Peyer's patch (tissue), 4 donors: Measurements from ENCODE around the gene RASD1.

ENCODE experiments used
- CTCF ChIP-seq, 6 experiments: fragments of 450-650 bp in 4 of 6; fragments of 200-600 bp in 2 of 6; sonication (generic) in 1 of 6; IDR thresholded peaks; one replicate each; pipeline ENCODE4 v1.5.1; 2017 to 2019; ENCODE audit warnings: antibody characterized with exemption in 6 of 6, mild to moderate bottlenecking in 3 of 6, moderate library complexity in 1 of 6
- POLR2A ChIP-seq, 2 donors: fragments of 450-650 bp; IDR thresholded peaks; one replicate each; pipeline ENCODE4 v1.5.1; 2017; ENCODE audit warnings: antibody characterized with exemption in 2 of 2, mild to moderate bottlenecking in 2 of 2, moderate library complexity in 2 of 2

DNA sequence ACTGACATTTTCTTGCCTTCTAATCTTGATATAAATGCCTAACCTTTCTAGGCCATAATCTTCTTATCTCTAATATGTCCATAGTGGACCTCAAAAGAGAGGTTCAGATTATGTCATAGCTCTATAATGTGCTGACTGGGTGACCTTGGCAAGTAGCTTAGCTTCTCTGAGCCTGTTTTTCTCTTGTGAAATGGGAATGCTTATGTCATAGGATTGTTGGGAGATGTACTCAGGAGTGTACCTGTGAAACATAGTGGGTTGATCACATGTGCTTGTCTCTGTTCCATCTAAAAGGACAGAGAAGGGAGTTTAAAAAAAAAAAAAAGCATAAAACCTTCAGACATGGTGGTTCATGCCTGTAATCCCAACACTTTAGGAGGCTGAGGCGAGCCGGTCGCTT is 17.0 kb downstream of the RASD1 start:
- TF ChIP-seq POLR2A (IDR thresholded peaks at IDR 0.05) (no peak), CTCF (IDR thresholded peaks at IDR 0.05) (no peak)
